Bronchial epithelial cell (primary cell): Measurements from ENCODE around the gene MT1E. TPM values are rescaled to one million over a fixed set of nuclear protein-coding genes. Genes with fewer than 3 reads are reported as not detected.

Experiments used
- DNase-seq: peaks from one replicate; pipeline ENCODE4 v3.0.0-alpha.2; 2010; ENCODE audit warnings: low read depth
- FAIRE-seq: peaks from 2 replicates; lab custom pipeline; 2011; peaks lifted over from hg19 to GRCh38; lab: Jason Lieb, UNC
- H3K27me3 ChIP-seq: 2 replicates; pipeline ENCODE4 v1.5.1; 2011; ENCODE audit warnings: low read length; ENCODE audit not compliant: control insufficient read depth, insufficient read depth
- H3K36me3 ChIP-seq: 2 replicates; pipeline ENCODE4 v1.5.1; 2011; ENCODE audit warnings: low read length; ENCODE audit not compliant: control insufficient read depth, insufficient read depth
- H3K4me3 ChIP-seq: 2 replicates; pipeline ENCODE4 v1.5.1; 2011; ENCODE audit warnings: mild to moderate bottlenecking, low read depth, low read length, control low read depth
- CTCF ChIP-seq: IDR thresholded peaks from 2 replicates; pipeline ENCODE4 v1.5.1; 2011; ENCODE audit warnings: mild to moderate bottlenecking, moderate library complexity, low read length, control low read depth, inconsistent platforms; ENCODE audit not compliant: insufficient read depth, severe bottlenecking
- total RNA-seq: library from RNA; depleted of rRNA; stranded (reverse); fragments of >200 nt; gene quantifications from 2 replicates; pipeline ENCODE4 v1.2.1, GENCODE V29; 2014

The MT1E gene
- total RNA-seq, 1 donor from 2014 or later = 60.8 TPM

GRCh38 chr16:56634715-56635440 is 9.3 kb downstream of the MT1E start:
- FAIRE-seq = no peak
- Histone ChIP-seq H3K27me3 (peaks cover 28% of the 10 kb centered on the region), H3K36me3 (no peaks in the 10 kb centered on the region), H3K4me3 (no peak overlapping the region)
- DNase-seq = no peak
- TF ChIP-seq CTCF = no peak

- FAIRE-seq (no peak), DNase-seq (no peak)
- Histone ChIP-seq H3K27me3 (peaks cover 28% of the 10 kb centered on the region), H3K4me3 (no peak overlapping the region), H3K36me3 (no peaks in the 10 kb centered on the region)
- TF ChIP-seq CTCF = no peak
These were observed 9.9 kb downstream of the MT1E start for GRCh38 chr16:56635441-56635967.

GRCh38 chr16:56636616-56637413 is 11.2 kb downstream of the MT1E start:
- no peak for FAIRE-seq
- Histone ChIP-seq H3K27me3 (peaks cover 28% of the 10 kb centered on the region), H3K4me3 (no peak overlapping the region), H3K36me3 (no peaks in the 10 kb centered on the region)
- DNase-seq = no peak
- TF ChIP-seq CTCF = no peak

- Histone ChIP-seq H3K27me3 (peaks cover 23% of the 10 kb centered on the region), H3K36me3 (no peaks in the 10 kb centered on the region), H3K4me3 (peak within 1 kb of the TSS; percentile 29)
- DNase-seq (no peak), FAIRE-seq (no peak)
- TF ChIP-seq CTCF = no peak
These were observed 12.5 kb downstream of the MT1E start, which contains the start of gene MT1A for GRCh38 chr16:56637814-56638750. TSS of gene MT1A (plus strand) at chr16:56638666. CDS start at chr16:56638739, 73 bp downstream.

GRCh38 chr16:56639045-56639444 is 13.5 kb downstream of the MT1E start:
- no peak for FAIRE-seq
- H3K27me3 ChIP-seq = peaks cover 20% of the 10 kb centered on the region
- H3K36me3 ChIP-seq = no peaks in the 10 kb centered on the region
- H3K4me3 ChIP-seq = no peak overlapping the region
- DNase-seq = no peak
- TF ChIP-seq CTCF = no peak
